Endothelial cell of umbilical vein (primary cell): ENCODE results near the gene B4GALT5.
"Not testable (repeated sequence)": the region's sequence is repeated elsewhere in the genome, so short reads cannot be mapped to it uniquely, and the experiment has no call there.

Experiments used
- CTCF ChIP-seq, 2 donors: IDR thresholded peaks; 1 replicate in 1 of 2; 2 replicates in 1 of 2; pipeline ENCODE4 v1.5.1; 2011; ENCODE audit warnings: low read length in 2 of 2, mild to moderate bottlenecking in 2 of 2, moderate library complexity in 2 of 2, control low read depth in 1 of 2, inconsistent platforms in 1 of 2, low read depth in 1 of 2; ENCODE audit not compliant: insufficient read depth in 1 of 2; ENCODE audit errors: extremely low read depth in 1 of 2
- EZH2 ChIP-seq: IDR thresholded peaks from 2 replicates; pipeline ENCODE4 v1.6.1; 2012; ENCODE audit warnings: borderline replicate concordance, low read depth, mild to moderate bottlenecking, moderate library complexity, low read length, inconsistent platforms; ENCODE audit not compliant: severe bottlenecking
- JUN ChIP-seq: IDR thresholded peaks from 2 replicates; pipeline ENCODE4 v1.6.1; 2011; ENCODE audit warnings: borderline replicate concordance, low read depth; ENCODE audit not compliant: insufficient read length, insufficient read depth
- MAX ChIP-seq: IDR thresholded peaks from 2 replicates; pipeline ENCODE4 v1.6.1; 2011; ENCODE audit not compliant: insufficient read depth, insufficient read length
- POLR2A ChIP-seq: IDR thresholded peaks from 2 replicates; pipeline ENCODE4 v1.6.1; 2012; ENCODE audit warnings: low read depth, mild to moderate bottlenecking, control low read depth, low read length
- POLR2AphosphoS5 ChIP-seq: IDR thresholded peaks from 2 replicates; pipeline ENCODE4 v1.6.1; 2012; ENCODE audit warnings: low read depth, mild to moderate bottlenecking, control low read depth, low read length, moderate library complexity; ENCODE audit not compliant: insufficient read depth

GRCh38 chr20:49628280-49628679 is 85.4 kb downstream of the B4GALT5 start:
- TF ChIP-seq CTCF (IDR thresholded peaks at IDR 0.05; ENCODE audit: extremely low read depth in 1 of 2, insufficient read depth in 1 of 2, low read depth in 1 of 2, low read length in 2 of 2); POLR2A; MAX; JUN; EZH2; POLR2AphosphoS5: not testable (repeated sequence)
